Endothelial cell of umbilical vein (primary cell): ENCODE data around the gene IL24. TPM values are rescaled to one million over a fixed set of nuclear protein-coding genes. Genes with fewer than 3 reads are reported as not detected.

ENCODE experiments used
- BruUV-seq: library from RNA; stranded (reverse); fragments of 400-500 nt; replicated peaks from 2 replicates; lab custom pipeline; 2021; lab: Mats Ljungman, UMichigan
- CTCF ChIA-PET: fragments of 300-600, 350-600 bp; sonication (Branson Sonifier 250); formaldehyde crosslinking; loops from one replicate; lab custom pipeline; 2021; ENCODE audit warnings: antibody characterized with exemption, inconsistent platforms; lab: Charles Lee
- POLR2A ChIA-PET: fragments of 300-600, 350-600 bp; sonication (Branson Sonifier 250); formaldehyde crosslinking; loops from one replicate; lab custom pipeline; 2021; ENCODE audit warnings: antibody characterized with exemption, inconsistent platforms; lab: Charles Lee
- DNase-seq: peaks from one replicate; pipeline ENCODE4 v3.0.0-alpha.2; 2011; ENCODE audit warnings: low read depth, low spot score
- FAIRE-seq: peaks from 2 replicates; lab custom pipeline; 2011; peaks lifted over from hg19 to GRCh38; lab: Jason Lieb, UNC
- H2AFZ ChIP-seq: 2 replicates; pipeline ENCODE4 v1.6.0; 2012; ENCODE audit warnings: low read depth, low read length, control low read depth, inconsistent platforms
- H3K27ac ChIP-seq: 2 replicates; pipeline ENCODE4 v1.5.1; 2011; ENCODE audit warnings: low read depth, mild to moderate bottlenecking, control low read depth, low read length, moderate library complexity; ENCODE audit not compliant: insufficient read depth
- H3K27me3 ChIP-seq, 2 experiments: 2 replicates each; pipeline versions ENCODE4 v1.6.0 to v1.6.1; 2011; ENCODE audit warnings: low read length in 2 of 2, mixed read lengths in 1 of 2; ENCODE audit not compliant: control insufficient read depth in 2 of 2, insufficient read depth in 2 of 2
- H3K36me3 ChIP-seq, 2 experiments: 2 replicates in 1 of 2; 3 replicates in 1 of 2; pipeline ENCODE4 v1.5.1; 2011; ENCODE audit warnings: low read length in 2 of 2, mild to moderate bottlenecking in 1 of 2, moderate library complexity in 1 of 2; ENCODE audit not compliant: control insufficient read depth in 2 of 2, insufficient read depth in 2 of 2; ENCODE audit errors: extremely low read depth in 1 of 2
- H3K4me1 ChIP-seq: 3 replicates; pipeline ENCODE4 v1.5.1; 2011; ENCODE audit warnings: mild to moderate bottlenecking, low read length; ENCODE audit not compliant: control insufficient read depth, insufficient read depth; ENCODE audit errors: extremely low read depth
- H3K4me2 ChIP-seq: 2 replicates; pipeline ENCODE4 v1.6.1; 2011; ENCODE audit warnings: low read length, control low read depth, mixed read lengths; ENCODE audit not compliant: insufficient read depth
- H3K4me3 ChIP-seq, 3 experiments: fragments of 200-600 bp in 1 of 3; sonication (generic), shearing (Covaris generic) in 1 of 3; replicated peaks in 1 of 3; 2 replicates each; pipeline ENCODE4 v1.5.1; 2011 to 2016; ENCODE audit warnings: control low read depth in 3 of 3, low read length in 3 of 3, mild to moderate bottlenecking in 2 of 3, inconsistent platforms in 1 of 3, low read depth in 1 of 3, moderate library complexity in 1 of 3; ENCODE audit not compliant: insufficient read depth in 1 of 3
- H3K79me2 ChIP-seq: 2 replicates; pipeline ENCODE4 v1.6.0; 2012; ENCODE audit warnings: low read length, inconsistent platforms; ENCODE audit not compliant: control insufficient read depth, insufficient read depth
- H3K9ac ChIP-seq: replicated peaks from 2 replicates; pipeline ENCODE3; 2011; ENCODE audit warnings: low read length, control low read depth; ENCODE audit not compliant: insufficient read depth; ENCODE audit errors: extremely low read depth
- H3K9me1 ChIP-seq: replicated peaks from 3 replicates; pipeline ENCODE4 v1.6.0; 2011; ENCODE audit warnings: mild to moderate bottlenecking, low read length; ENCODE audit not compliant: control insufficient read depth, insufficient read depth; ENCODE audit errors: extremely low read depth
- H3K9me3 ChIP-seq: replicated peaks from 2 replicates; pipeline ENCODE4 v1.5.1; 2012; ENCODE audit warnings: low read length, inconsistent platforms; ENCODE audit not compliant: control insufficient read depth, insufficient read depth
- H4K20me1 ChIP-seq: replicated peaks from 2 replicates; pipeline ENCODE3; 2011; ENCODE audit warnings: mild to moderate bottlenecking, low read length; ENCODE audit not compliant: control insufficient read depth, insufficient read depth; ENCODE audit errors: extremely low read depth
- CTCF ChIP-seq, 2 donors: IDR thresholded peaks; 1 replicate in 1 of 2; 2 replicates in 1 of 2; pipeline ENCODE4 v1.5.1; 2011; ENCODE audit warnings: low read length in 2 of 2, mild to moderate bottlenecking in 2 of 2, moderate library complexity in 2 of 2, control low read depth in 1 of 2, inconsistent platforms in 1 of 2, low read depth in 1 of 2; ENCODE audit not compliant: insufficient read depth in 1 of 2; ENCODE audit errors: extremely low read depth in 1 of 2
- JUN ChIP-seq: IDR thresholded peaks from 2 replicates; pipeline ENCODE4 v1.6.1; 2011; ENCODE audit warnings: borderline replicate concordance, low read depth; ENCODE audit not compliant: insufficient read length, insufficient read depth
- MAX ChIP-seq: IDR thresholded peaks from 2 replicates; pipeline ENCODE4 v1.6.1; 2011; ENCODE audit not compliant: insufficient read depth, insufficient read length
- MYC ChIP-seq: IDR thresholded peaks from one replicate; pipeline ENCODE4 v1.6.1; 2011; ENCODE audit warnings: mild to moderate bottlenecking, low read depth, low read length
- POLR2A ChIP-seq: IDR thresholded peaks from 2 replicates; pipeline ENCODE4 v1.6.1; 2012; ENCODE audit warnings: low read depth, mild to moderate bottlenecking, control low read depth, low read length
- dilution Hi-C: fragments of 300-500 bp; cut with MboI; formaldehyde crosslinking; loops from one replicate; pipeline ENCODE4 v1.15.0; 2019; ENCODE audit warnings: low sequenced_read_pairs; ENCODE audit not compliant: extremely low pct_ligation_motif_present
- intact Hi-C: fragments of 100-400 bp; cut with micrococcal nuclease; formaldehyde crosslinking; loops from one replicate; pipeline ENCODE4 v1.10.0; 2022
- polyA plus RNA-seq, 4 experiments: library from polyadenylated mRNA; depleted of rRNA in 3 of 4; stranded (reverse) in 3 of 4; unstranded in 1 of 4; fragments of >200 nt; gene quantifications; 2 replicates each; pipeline versions ENCODE4 v1.2.1 to v1.2.3, GENCODE V29; 2011 to 2012; ENCODE audit warnings: missing spikeins in 1 of 4
- total RNA-seq: library from RNA; stranded (reverse); gene quantifications from 2 replicates; pipeline ENCODE4 v1.2.3, GENCODE V29; 2021

The IL24 gene
- total and polyA plus RNA-seq, 2 donors (not counting 3 experiments of a cell fraction or from before 2014, with no cell fraction given), result not detected

DNA sequence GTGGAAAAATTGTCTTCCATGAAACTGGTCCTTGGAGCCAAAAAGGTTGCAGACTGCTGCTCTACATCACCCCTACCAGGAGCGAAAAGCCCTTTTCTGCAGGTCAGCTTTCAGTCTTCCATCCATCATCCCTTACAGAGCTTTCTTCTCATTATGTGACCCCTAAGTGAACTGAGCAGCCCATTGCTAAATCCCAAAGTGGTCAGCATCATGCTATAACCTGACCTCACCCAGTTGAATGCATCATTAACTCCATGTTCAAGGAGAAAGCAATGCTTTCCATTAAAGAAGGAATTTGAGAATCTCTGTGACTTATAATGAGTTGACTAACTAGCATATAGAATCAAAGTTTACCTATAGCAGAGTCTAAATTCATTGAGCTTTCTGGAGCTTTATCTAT, 10.4 kb upstream of the IL24 start:
- Histone ChIP-seq H4K20me1 (no peaks in the 10 kb centered on the region), H3K27ac (no peak overlapping the region), H3K4me3 (no peak overlapping the region), H3K4me2 (no peak overlapping the region), H2AFZ (no peak overlapping the region), H3K9me3 (no peaks in the 10 kb centered on the region), H3K36me3 (no peaks in the 10 kb centered on the region), H3K4me1 (no peaks in the 10 kb centered on the region), H3K9ac (no peak overlapping the region), H3K79me2 (no peaks in the 10 kb centered on the region), H3K9me1 (no peaks in the 10 kb centered on the region), H3K27me3 (peaks cover 8% of the 10 kb centered on the region in 2 experiments)
- dilution Hi-C loops (no loop called here), intact Hi-C loops (no loop called here)
- no TSS peak for BruUV-seq
- DNase-seq, result no peak
- ChIA-PET CTCF (interaction anchor here (0.9 to 1.7 kb wide), 3 partner anchors 22 to 33 kb away, joined by 3 to 4 read pairs (median 3); partner anchors contain the start of gene IL20), POLR2A (no interaction called here)
- FAIRE-seq, result no peak
- TF ChIP-seq MYC (no peak), CTCF (IDR thresholded peaks at IDR 0.05; ENCODE audit: extremely low read depth in 1 of 2, insufficient read depth in 1 of 2, low read depth in 1 of 2, low read length in 2 of 2) (no peak), JUN (no peak), MAX (no peak)

DNA sequence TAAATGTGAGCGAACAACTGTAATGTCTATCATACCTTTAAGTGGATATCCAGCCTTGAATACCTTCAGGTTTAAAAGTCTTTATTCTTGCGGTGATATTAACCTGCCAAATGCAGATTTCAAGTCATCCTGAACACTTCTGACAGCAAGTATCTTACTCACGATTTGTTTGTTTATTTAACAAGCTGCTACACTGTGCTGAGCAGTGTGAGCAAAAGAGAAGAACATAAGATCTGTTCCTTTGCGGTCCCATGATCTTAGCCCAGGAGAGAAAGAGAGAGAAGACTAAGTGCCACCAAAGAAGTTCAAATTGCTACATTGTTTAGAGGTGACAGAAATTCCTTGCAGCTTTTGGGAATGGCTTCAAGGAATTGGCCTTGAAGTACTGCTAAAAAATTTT, 9.5 kb upstream of the IL24 start:
- Histone ChIP-seq H2AFZ (no peak overlapping the region), H3K4me3 (no peak overlapping the region), H3K9ac (no peak overlapping the region), H3K4me1 (no peaks in the 10 kb centered on the region), H3K9me3 (no peaks in the 10 kb centered on the region), H4K20me1 (no peaks in the 10 kb centered on the region), H3K9me1 (no peaks in the 10 kb centered on the region), H3K4me2 (no peak overlapping the region), H3K36me3 (no peaks in the 10 kb centered on the region), H3K27me3 (peaks cover 6 to 8% of the 10 kb centered on the region in 2 experiments), H3K79me2 (no peaks in the 10 kb centered on the region), H3K27ac (no peak overlapping the region)
- BruUV-seq, result no TSS peak
- FAIRE-seq (no peak), DNase-seq (no peak)
- dilution Hi-C loops, result no loop called here
- CTCF ChIA-PET, result interaction anchor here (1.7 kb wide), 1 partner anchor 22 kb away, joined by 3 read pairs; the partner anchor contains the start of gene IL20
- intact Hi-C loops, result no loop called here
- no peak for TF ChIP-seq CTCF (IDR thresholded peaks at IDR 0.05; ENCODE audit: extremely low read depth in 1 of 2, insufficient read depth in 1 of 2, low read depth in 1 of 2, low read length in 2 of 2)
- TF ChIP-seq POLR2A, result no peak
- POLR2A ChIA-PET, result no interaction called here
